Measurements from ENCODE around the gene FOXD4L4.
"Not testable (repeated sequence)": the region's sequence is repeated elsewhere in the genome, so short reads cannot be mapped to it uniquely, and the experiment has no call there.

The FOXD4L4 gene

GRCh38 chr9:65737096-65737564, at the start of gene FOXD4L4:
Gene FOXD4L4 (plus strand): TSS chr9:65737146. CDS start chr9:65737146, 0 bp downstream.
- DNase-seq: not testable (repeated sequence)

- not testable (repeated sequence) for DNase-seq
Measured at GRCh38 chr9:65703550-65703949, 33.4 kb upstream of the FOXD4L4 start.

GRCh38 chr9:65714445-65714844, 22.5 kb upstream of the FOXD4L4 start:
- DNase-seq: not testable (repeated sequence)

GRCh38 chr9:65738133-65738532, 1.2 kb downstream of the FOXD4L4 start:
- DNase-seq: not testable (repeated sequence)
